ENCODE data around the gene CTNNA2.

DNA sequence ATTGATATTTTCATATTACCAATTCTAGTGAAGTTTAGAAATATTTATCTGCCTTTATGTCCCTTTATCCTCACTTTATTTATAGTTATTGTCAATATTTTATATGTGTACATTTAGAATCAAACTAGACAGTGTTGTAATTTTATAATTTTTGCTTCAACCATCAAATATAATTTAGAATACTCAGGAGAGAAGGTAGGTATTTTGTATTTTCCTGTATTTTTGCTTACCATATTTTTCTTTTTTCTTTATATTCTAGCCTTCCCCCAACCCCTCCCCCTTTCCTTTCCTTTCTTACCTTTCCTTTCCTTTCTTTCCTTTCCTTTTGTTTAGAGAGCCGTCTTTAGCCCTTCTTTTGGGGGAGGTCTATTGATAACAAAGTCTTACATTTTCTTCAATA, 651.5 kb downstream of the CTNNA2 start:
- TF ChIP-seq CTCF (IDR thresholded peaks at IDR 0.05) (no peak), ZFX (IDR thresholded peaks at IDR 0.05; ENCODE audit: borderline replicate concordance) (no peak)

All from 22Rv1 (cell line).